HG02623 (cell line): ENCODE measurements around the gene SYNPO2L.
"Not testable (repeated sequence)": the region's sequence is repeated elsewhere in the genome, so short reads cannot be mapped to it uniquely, and the experiment has no call there.

Experiments used
- ATAC-seq: cut with Tn5 transposase; IDR thresholded peaks from one replicate; pipeline ENCODE4 v1.9.1; 2021; ENCODE audit warnings: moderate library complexity; ENCODE audit not compliant: unreplicated experiment

SYNPO2L gene

GRCh38 chr10:73625004-73625883, 30.6 kb downstream of the SYNPO2L start:
- ATAC-seq, result peak; percentile 23

GRCh38 chr10:73623056-73623455, 32.8 kb downstream of the SYNPO2L start:
- ATAC-seq, result no peak

- ATAC-seq, result not testable (repeated sequence)
Measured at GRCh38 chr10:73620974-73621373, 34.9 kb downstream of the SYNPO2L start.

GRCh38 chr10:73617143-73617542, 38.7 kb downstream of the SYNPO2L start:
- not testable (repeated sequence) for ATAC-seq

GRCh38 chr10:73614720-73615119, 41.1 kb downstream of the SYNPO2L start:
- no peak for ATAC-seq

GRCh38 chr10:73609116-73609515, 46.7 kb downstream of the SYNPO2L start:
- ATAC-seq, result no peak

- no peak for ATAC-seq
Measured at GRCh38 chr10:73601486-73601921, 54.3 kb downstream of the SYNPO2L start.

- no peak for ATAC-seq
Measured at GRCh38 chr10:73597346-73597745, 58.5 kb downstream of the SYNPO2L start.
